Measurements from ENCODE around the gene NDST3.

NDST3 gene

DNA sequence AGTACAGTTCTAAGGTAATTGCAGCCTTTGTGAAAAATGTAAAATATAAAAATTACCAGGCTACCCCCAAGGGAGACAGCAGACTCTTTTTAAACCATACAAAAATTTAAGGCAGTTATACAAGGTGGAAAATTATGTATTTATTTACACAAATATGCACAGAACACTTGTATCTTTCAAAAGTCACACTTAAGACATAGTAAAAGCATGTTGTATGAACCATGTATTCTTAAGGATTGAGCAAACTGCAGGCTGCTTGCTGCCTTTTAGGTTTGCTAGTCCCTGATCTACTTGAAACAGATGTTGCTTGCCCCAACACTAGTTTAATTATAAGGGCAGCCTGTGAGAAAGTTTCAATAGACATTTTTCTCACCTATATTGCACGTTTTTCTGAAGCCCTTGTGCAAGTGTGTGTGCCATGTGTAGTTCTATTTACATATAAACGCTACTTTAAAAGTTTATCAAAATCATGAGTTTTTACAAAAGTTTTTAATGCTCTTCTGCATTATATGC is 245.7 kb downstream of the NDST3 start:
- Histone ChIP-seq H3K36me3 (ENCODE audit: control insufficient read depth, insufficient read depth, low read length) (peaks cover 3% of the 10 kb centered on the region; the same call in 1 of the 2 replicates), H3K27ac (ENCODE audit: low read length) (no peak overlapping the region), H3K27me3 (ENCODE audit: control insufficient read depth, insufficient read depth, low read length) (no peaks in the 10 kb centered on the region), H3K9me3 (ENCODE audit: control insufficient read depth, insufficient read depth, low read length) (no peaks in the 10 kb centered on the region), H3K4me3 (ENCODE audit: low read length) (peak overlapping the region; percentile 75; the same call in 1 of the 2 replicates), H3K4me1 (ENCODE audit: control insufficient read depth, insufficient read depth, low read length) (no peaks in the 10 kb centered on the region)
- no peak for DNase-seq (ENCODE audit: low read depth, low spot score)
- no CpG with 5 or more reads among the region's 2 CpGs for WGBS (ENCODE audit: insufficient coverage, insufficient read length)

DNA sequence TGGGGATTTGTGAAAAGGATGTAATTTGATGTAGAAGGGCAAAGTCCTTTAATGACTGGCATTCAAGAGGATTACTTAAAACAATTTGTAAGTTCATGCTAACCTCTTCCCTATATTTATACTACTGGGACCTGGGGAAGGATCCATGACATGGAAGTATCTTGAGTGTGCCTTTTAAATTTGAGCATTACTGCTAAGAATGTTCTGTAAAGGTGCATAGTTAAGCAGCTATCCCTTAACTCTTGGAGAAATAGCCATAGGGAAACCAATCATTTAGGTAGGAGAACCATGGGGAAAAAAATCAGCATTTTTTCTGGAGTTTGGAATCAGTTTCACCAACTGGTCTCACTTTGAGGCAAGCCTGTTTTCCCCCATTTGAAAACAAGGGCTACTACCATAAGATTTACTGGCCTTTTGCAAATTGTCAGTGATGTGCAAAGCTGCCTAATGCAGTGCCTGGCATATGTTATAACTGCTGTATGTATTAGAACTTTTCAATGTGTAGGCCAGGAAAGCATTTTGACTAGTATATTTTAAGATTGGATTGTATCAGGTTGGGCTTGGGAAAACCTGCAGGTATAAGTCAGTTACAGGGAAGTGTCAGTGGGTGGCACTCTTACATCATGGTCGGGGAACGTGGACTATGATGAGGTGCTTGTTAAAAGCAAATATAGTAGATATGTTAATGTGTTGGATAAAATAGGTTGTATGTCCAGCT is 246.4 kb downstream of the NDST3 start:
- Histone ChIP-seq H3K27me3 (ENCODE audit: control insufficient read depth, insufficient read depth, low read length) (no peaks in the 10 kb centered on the region), H3K4me1 (ENCODE audit: control insufficient read depth, insufficient read depth, low read length) (no peaks in the 10 kb centered on the region), H3K36me3 (ENCODE audit: control insufficient read depth, insufficient read depth, low read length) (peaks cover 3% of the 10 kb centered on the region; the same call in 1 of the 2 replicates), H3K9me3 (ENCODE audit: control insufficient read depth, insufficient read depth, low read length) (no peaks in the 10 kb centered on the region), H3K4me3 (ENCODE audit: low read length) (no peak overlapping the region), H3K27ac (ENCODE audit: low read length) (no peak overlapping the region)
- no peak for DNase-seq (ENCODE audit: low read depth, low spot score)
- 100% methylated on average over 1 of the region's 2 CpGs for WGBS (ENCODE audit: insufficient coverage, insufficient read length)

DNA sequence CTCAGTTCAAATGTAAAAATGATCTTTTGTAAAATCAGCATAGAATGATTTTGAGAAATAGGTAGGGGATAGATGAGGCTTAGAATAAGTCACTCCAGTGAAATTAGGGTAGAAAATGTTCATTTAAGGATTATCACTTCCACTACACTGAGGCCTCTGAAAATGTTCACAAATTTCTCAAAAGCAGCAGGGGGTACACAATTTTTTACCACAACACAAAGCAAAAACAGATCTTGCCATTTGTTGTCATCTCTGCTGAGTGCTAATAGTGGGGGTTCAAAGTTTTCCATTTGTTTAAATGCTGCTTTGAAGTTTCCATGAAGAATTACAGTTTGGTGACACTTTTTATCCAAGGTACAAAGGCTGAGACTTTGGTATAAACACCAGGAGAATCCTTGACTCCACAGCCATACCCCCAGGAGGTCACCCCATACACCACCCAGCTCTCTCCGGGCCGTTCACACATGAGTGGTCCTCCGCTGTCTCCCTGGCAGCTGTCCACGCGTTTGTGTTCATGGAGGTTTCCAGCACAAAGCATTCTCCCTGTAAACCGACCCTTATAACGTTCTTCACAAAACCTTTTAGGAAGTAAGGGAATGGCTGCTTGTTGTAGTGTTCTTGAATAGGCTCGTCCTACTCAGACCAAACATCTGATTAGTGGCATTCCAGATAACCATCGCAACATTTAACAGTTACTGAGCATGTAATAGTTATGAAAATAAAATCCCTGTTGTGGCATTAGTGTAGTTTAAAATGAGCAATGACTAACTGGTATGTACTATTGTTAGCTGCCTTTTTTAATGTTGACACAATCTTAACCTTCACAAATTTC is 247.5 kb downstream of the NDST3 start:
- Histone ChIP-seq H3K4me3 (ENCODE audit: low read length) (no peak overlapping the region), H3K27ac (ENCODE audit: low read length) (no peak overlapping the region), H3K4me1 (ENCODE audit: control insufficient read depth, insufficient read depth, low read length) (no peaks in the 10 kb centered on the region), H3K36me3 (ENCODE audit: control insufficient read depth, insufficient read depth, low read length) (peaks cover 3% of the 10 kb centered on the region; the same call in 1 of the 2 replicates), H3K27me3 (ENCODE audit: control insufficient read depth, insufficient read depth, low read length) (no peaks in the 10 kb centered on the region), H3K9me3 (ENCODE audit: control insufficient read depth, insufficient read depth, low read length) (no peaks in the 10 kb centered on the region)
- DNase-seq (ENCODE audit: low read depth, low spot score) = no peak
- WGBS (ENCODE audit: insufficient coverage, insufficient read length) = no CpG with 5 or more reads among the region's 9 CpGs

DNA sequence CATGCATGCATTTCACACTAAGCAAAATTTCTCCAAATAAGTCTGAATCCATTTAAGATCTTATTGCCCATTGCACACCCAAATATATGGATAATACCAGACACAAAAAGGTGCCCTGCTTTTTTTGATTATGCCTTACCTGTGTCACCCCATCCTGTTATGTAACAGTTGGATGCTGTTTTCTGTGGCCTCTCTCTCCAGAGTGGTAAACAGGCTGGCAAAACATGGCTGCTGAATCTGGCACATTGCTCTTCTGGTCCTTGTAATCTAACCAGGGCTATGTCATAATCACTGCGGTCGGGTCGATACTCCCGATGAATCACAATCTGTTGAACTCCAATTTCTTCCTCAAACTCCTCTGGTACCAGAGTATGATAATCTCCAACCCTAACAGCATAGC is 248.4 kb downstream of the NDST3 start:
- Histone ChIP-seq H3K4me3 (ENCODE audit: low read length) (no peak overlapping the region), H3K27me3 (ENCODE audit: control insufficient read depth, insufficient read depth, low read length) (no peaks in the 10 kb centered on the region), H3K9me3 (ENCODE audit: control insufficient read depth, insufficient read depth, low read length) (no peaks in the 10 kb centered on the region), H3K36me3 (ENCODE audit: control insufficient read depth, insufficient read depth, low read length) (peaks cover 3% of the 10 kb centered on the region; the same call in 1 of the 2 replicates), H3K27ac (ENCODE audit: low read length) (no peak overlapping the region), H3K4me1 (ENCODE audit: control insufficient read depth, insufficient read depth, low read length) (no peaks in the 10 kb centered on the region)
- no CpG with 5 or more reads among the region's 4 CpGs for WGBS (ENCODE audit: insufficient coverage, insufficient read length)
- no peak for DNase-seq (ENCODE audit: low read depth, low spot score)

DNA sequence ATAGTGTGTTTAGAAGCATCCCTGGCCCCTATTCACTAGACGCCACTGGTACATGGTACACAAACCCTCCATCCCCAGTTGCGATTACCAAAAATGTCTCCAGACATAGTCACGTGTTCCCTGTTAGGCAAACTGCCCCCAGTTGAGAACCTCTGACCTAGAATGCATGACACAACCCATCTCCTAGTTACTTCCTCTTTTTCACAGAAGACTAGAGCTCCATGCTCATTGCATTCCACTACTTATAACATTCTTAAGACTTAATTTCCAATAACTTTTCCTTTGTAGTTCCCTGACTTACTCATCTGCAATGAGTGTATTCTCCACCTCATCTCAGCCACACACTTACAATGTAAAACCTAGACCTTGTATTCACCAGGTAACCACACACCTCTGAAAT is 249.9 kb downstream of the NDST3 start:
- DNase-seq (ENCODE audit: low read depth, low spot score) = no peak
- Histone ChIP-seq H3K27me3 (ENCODE audit: control insufficient read depth, insufficient read depth, low read length) (no peaks in the 10 kb centered on the region), H3K27ac (ENCODE audit: low read length) (no peak overlapping the region), H3K9me3 (ENCODE audit: control insufficient read depth, insufficient read depth, low read length) (no peaks in the 10 kb centered on the region), H3K4me1 (ENCODE audit: control insufficient read depth, insufficient read depth, low read length) (no peaks in the 10 kb centered on the region), H3K4me3 (ENCODE audit: low read length) (no peak overlapping the region), H3K36me3 (ENCODE audit: control insufficient read depth, insufficient read depth, low read length) (peaks cover 3% of the 10 kb centered on the region; the same call in 1 of the 2 replicates)
- WGBS (ENCODE audit: insufficient coverage, insufficient read length) = no CpG with 5 or more reads among the region's 3 CpGs

DNA sequence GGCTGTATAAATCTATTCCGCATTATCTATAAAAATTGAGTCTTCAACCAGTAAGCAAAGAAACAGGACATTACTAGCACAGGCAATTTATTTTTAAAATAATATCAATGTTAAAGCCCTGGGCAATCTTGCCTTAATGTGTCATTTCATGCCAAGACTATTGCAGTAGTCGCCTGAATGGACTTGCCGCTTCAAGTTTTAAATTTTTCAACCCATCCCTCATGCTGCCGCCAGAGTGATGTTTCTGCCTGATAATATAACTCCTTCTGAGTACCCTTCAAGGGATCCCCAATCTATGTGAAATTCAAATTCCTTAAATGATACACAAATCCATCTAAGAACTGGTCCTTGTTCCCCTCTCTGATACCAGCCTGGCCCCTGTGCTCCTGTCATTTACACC is 251.6 kb downstream of the NDST3 start:
- no CpG with 5 or more reads among the region's 4 CpGs for WGBS (ENCODE audit: insufficient coverage, insufficient read length)
- H3K4me1 ChIP-seq (ENCODE audit: control insufficient read depth, insufficient read depth, low read length) = no peaks in the 10 kb centered on the region
- no peaks in the 10 kb centered on the region for H3K27me3 ChIP-seq (ENCODE audit: control insufficient read depth, insufficient read depth, low read length)
- no peak overlapping the region for H3K27ac ChIP-seq (ENCODE audit: low read length)
- H3K9me3 ChIP-seq (ENCODE audit: control insufficient read depth, insufficient read depth, low read length) = no peaks in the 10 kb centered on the region
- H3K4me3 ChIP-seq (ENCODE audit: low read length) = no peak overlapping the region
- DNase-seq (ENCODE audit: low read depth, low spot score) = no peak
- H3K36me3 ChIP-seq (ENCODE audit: control insufficient read depth, insufficient read depth, low read length) = no peaks in the 10 kb centered on the region; the same call in 1 of the 2 replicates

DNA sequence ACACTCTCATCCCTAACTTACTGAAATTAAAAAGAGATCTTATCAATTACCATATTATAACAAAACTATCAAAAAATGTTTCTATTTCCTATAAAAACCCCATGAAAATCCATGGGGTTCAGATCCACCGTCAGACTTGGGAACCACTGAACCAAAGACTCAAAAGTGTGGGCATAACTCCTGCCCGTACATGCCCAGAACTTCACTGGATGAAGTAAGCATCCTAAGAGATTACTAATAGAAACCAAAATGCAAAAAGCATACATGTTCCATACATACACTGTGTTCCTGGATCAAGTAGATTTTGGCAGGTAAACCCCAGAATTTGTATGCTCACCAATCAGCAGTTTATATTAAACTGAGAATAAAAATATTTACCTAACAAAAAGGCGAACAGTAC is 252.4 kb downstream of the NDST3 start:
- no peaks in the 10 kb centered on the region for H3K9me3 ChIP-seq (ENCODE audit: control insufficient read depth, insufficient read depth, low read length)
- no peak overlapping the region for H3K4me3 ChIP-seq (ENCODE audit: low read length)
- WGBS (ENCODE audit: insufficient coverage, insufficient read length) = no CpG with 5 or more reads among the region's 3 CpGs
- no peaks in the 10 kb centered on the region for H3K36me3 ChIP-seq (ENCODE audit: control insufficient read depth, insufficient read depth, low read length)
- H3K27me3 ChIP-seq (ENCODE audit: control insufficient read depth, insufficient read depth, low read length) = no peaks in the 10 kb centered on the region
- no peak for DNase-seq (ENCODE audit: low read depth, low spot score)
- H3K4me1 ChIP-seq (ENCODE audit: control insufficient read depth, insufficient read depth, low read length) = no peaks in the 10 kb centered on the region
- no peak overlapping the region for H3K27ac ChIP-seq (ENCODE audit: low read length)

DNA sequence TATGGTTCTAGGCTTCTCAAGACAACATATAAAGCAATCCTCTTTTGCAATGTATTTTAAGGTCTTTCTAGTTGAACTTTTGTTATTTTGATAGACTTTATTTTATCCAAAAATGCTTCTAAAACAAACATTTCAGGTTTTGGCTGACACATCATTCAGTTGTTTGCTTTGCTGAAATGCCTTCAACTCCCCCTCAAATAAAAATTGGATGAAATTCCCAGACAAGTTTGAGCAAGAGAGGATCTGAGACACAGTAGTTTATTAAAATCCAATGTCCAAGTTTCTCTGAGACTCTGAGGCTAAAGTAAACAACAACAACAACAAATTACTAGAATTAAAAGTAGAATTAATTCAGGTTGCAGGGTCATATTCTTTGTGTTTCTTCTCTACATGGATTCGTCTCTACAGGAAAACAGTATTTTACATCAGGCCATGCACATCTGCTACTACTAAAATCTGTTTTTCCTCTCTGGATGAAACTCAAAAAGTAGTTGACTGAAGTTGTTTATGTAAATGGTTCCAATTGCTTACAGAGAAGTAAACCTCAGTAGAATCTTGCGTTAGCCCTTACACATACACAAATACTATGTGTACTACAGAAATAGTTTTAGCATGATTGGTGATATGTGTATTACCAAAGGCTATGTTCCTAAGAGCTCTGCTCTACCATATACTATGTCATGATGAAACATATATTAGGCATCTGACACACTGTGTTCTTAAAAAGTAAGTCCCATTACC is 253.6 kb downstream of the NDST3 start:
- Histone ChIP-seq H3K4me1 (ENCODE audit: control insufficient read depth, insufficient read depth, low read length) (no peaks in the 10 kb centered on the region), H3K27ac (ENCODE audit: low read length) (no peak overlapping the region), H3K9me3 (ENCODE audit: control insufficient read depth, insufficient read depth, low read length) (no peaks in the 10 kb centered on the region), H3K27me3 (ENCODE audit: control insufficient read depth, insufficient read depth, low read length) (no peaks in the 10 kb centered on the region), H3K4me3 (ENCODE audit: low read length) (no peak overlapping the region), H3K36me3 (ENCODE audit: control insufficient read depth, insufficient read depth, low read length) (no peaks in the 10 kb centered on the region)
- DNase-seq (ENCODE audit: low read depth, low spot score) = no peak
- WGBS (ENCODE audit: insufficient coverage, insufficient read length) = no CpG with 5 or more reads among the region's 2 CpGs

DNA sequence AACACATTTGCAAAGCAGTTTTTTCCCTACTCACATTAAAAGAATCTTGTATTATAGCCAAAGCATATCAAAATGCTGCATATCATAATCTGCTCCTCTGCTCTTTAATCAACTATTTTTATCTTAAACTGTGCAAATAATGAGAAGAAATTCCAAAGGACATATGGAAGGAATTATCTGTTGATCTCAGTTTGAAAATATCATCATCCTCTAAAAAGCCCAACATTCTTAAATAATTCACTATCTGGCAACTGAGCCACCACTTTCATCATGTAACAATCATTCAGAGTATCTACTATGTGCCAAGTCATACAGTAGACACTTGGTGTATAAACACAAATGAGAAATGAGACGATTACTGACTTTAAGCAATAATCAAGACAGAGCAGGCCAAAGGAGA is 255.5 kb downstream of the NDST3 start:
- no peak overlapping the region for H3K4me3 ChIP-seq (ENCODE audit: low read length)

DNA sequence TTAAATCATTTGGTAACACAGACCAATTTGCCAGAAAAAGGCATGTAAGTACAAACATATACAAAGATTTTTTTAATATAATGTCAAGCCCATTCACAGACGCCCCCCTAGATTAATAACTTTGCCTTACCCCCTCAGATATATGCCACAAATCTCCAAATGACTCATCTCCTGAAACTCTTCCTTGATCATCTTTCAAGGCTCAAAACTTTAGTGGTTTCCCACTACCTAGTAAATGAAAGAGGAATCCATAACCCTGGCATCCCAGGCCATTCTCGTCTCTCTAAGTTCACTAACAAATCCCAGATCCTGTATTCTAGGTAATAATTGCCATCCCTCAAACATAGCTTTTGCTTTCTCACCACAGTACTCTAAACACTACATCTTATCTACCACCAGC is 256.7 kb downstream of the NDST3 start:
- no CpG with 5 or more reads among the region's 2 CpGs for WGBS (ENCODE audit: insufficient coverage, insufficient read length)
- no peaks in the 10 kb centered on the region for H3K27me3 ChIP-seq (ENCODE audit: control insufficient read depth, insufficient read depth, low read length)
- H3K36me3 ChIP-seq (ENCODE audit: control insufficient read depth, insufficient read depth, low read length) = no peaks in the 10 kb centered on the region
- no peak overlapping the region for H3K4me3 ChIP-seq (ENCODE audit: low read length)
- no peaks in the 10 kb centered on the region for H3K4me1 ChIP-seq (ENCODE audit: control insufficient read depth, insufficient read depth, low read length)
- no peak for DNase-seq (ENCODE audit: low read depth, low spot score)
- H3K9me3 ChIP-seq (ENCODE audit: control insufficient read depth, insufficient read depth, low read length) = no peaks in the 10 kb centered on the region
- H3K27ac ChIP-seq (ENCODE audit: low read length) = no peak overlapping the region

More for the DNA sequence above, 255.5 kb downstream of the NDST3 start:
- no peaks in the 10 kb centered on the region for H3K9me3 ChIP-seq (ENCODE audit: control insufficient read depth, insufficient read depth, low read length)
- H3K36me3 ChIP-seq (ENCODE audit: control insufficient read depth, insufficient read depth, low read length) = no peaks in the 10 kb centered on the region
- DNase-seq (ENCODE audit: low read depth, low spot score) = no peak
- H3K4me1 ChIP-seq (ENCODE audit: control insufficient read depth, insufficient read depth, low read length) = no peaks in the 10 kb centered on the region
- no peak overlapping the region for H3K27ac ChIP-seq (ENCODE audit: low read length)
- no CpG with 5 or more reads among the region's 1 CpG for WGBS (ENCODE audit: insufficient coverage, insufficient read length)
- no peaks in the 10 kb centered on the region for H3K27me3 ChIP-seq (ENCODE audit: control insufficient read depth, insufficient read depth, low read length)
